ENCODE results near the gene DUOXA2.

DNA sequence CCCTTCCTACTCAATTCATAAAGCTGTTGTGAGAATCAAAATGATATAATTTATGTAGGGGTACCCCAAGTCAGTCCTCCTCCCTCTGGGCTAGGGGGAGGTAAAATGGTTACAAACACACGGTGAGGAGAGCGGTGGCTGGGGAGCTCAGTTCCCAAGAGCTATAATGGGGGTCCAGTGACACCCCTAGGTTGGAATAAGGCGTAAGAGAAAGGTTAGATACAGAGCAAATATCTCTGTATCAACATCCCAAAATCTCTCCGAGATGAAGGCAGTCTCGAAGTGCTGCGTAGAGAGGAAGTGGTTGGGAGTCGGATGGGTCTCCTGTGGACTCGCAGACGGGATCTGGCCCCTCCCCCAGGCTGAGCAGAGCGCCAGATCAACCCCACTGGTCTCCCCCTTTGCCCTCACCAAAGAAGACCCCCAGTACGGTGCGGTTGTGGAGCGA, 2.0 kb upstream of the DUOXA2 start:
- TF ChIP-seq, protein P1, sequence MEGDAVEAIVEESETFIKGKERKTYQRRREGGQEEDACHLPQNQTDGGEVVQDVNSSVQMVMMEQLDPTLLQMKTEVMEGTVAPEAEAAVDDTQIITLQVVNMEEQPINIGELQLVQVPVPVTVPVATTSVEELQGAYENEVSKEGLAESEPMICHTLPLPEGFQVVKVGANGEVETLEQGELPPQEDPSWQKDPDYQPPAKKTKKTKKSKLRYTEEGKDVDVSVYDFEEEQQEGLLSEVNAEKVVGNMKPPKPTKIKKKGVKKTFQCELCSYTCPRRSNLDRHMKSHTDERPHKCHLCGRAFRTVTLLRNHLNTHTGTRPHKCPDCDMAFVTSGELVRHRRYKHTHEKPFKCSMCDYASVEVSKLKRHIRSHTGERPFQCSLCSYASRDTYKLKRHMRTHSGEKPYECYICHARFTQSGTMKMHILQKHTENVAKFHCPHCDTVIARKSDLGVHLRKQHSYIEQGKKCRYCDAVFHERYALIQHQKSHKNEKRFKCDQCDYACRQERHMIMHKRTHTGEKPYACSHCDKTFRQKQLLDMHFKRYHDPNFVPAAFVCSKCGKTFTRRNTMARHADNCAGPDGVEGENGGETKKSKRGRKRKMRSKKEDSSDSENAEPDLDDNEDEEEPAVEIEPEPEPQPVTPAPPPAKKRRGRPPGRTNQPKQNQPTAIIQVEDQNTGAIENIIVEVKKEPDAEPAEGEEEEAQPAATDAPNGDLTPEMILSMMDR (IDR thresholded peaks at IDR 0.05) = no peak
- TF ChIP-seq POLR2A (IDR thresholded peaks at IDR 0.05) = no peak

All from testis (tissue), 2 donors.